ENCODE data around the gene CRISP3. TPM values are rescaled to one million over a fixed set of nuclear protein-coding genes. Genes with fewer than 3 reads are reported as not detected.

The CRISP3 gene
- total and polyA plus RNA-seq, 2 donors (not counting 1 experiment from before 2014, with no cell fraction given) = not detected

DNA sequence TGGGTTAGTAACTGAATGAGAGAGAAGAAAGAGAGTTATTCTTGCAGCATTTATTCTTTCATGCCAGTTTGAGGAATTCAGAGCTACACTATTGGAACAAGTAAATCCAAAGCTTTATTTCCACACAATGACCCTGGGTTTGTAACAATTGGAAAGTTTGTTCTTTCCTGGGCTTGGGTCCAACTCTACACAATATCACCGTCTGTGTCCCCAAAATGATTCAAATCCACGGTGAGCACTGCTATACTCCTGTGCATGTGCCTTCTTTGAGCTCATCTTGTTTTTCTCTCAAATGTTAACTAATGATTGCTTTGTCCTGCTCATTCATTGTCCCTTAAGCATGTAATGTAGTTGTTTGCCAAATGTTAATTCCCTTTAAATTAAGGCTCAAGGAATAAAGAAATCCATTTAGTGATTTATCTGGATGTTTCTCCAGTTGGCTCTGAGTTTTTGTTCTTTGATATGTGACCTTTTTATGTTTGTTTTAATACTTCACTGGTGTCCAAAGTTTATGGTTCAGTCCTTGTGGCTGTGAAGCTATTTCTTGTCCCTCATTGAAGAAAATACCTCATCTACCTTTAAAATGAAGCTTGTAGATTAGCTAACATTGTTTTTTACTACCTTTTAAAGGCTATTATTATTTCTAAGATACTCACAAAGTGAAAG is 20.5 kb upstream of the CRISP3 start:
- Histone ChIP-seq H3K9ac (ENCODE audit: low read length) (no peak overlapping the region), H3K4me3 (ENCODE audit: control extremely low read depth in 1 of 5, extremely low read depth in 1 of 5, insufficient read depth in 1 of 5, low read depth in 2 of 5, low read length in 4 of 5) (no peak overlapping the region), H3K36me3 (replicated peaks in 1 of 2; ENCODE audit: control extremely low read depth in 1 of 2, control insufficient read depth in 1 of 2, extremely low read depth in 1 of 2, insufficient read depth in 2 of 2, low read length in 1 of 2) (no peaks in the 10 kb centered on the region), H3K4me2 (replicated peaks; ENCODE audit: low read depth, low read length, poor library complexity, severe bottlenecking) (no peak overlapping the region), H3K4me1 (ENCODE audit: control insufficient read depth in 2 of 2, insufficient read depth in 2 of 2, low read length in 2 of 2) (no peaks in the 10 kb centered on the region), H3K79me2 (ENCODE audit: control insufficient read depth, insufficient read depth, low read length) (no peaks in the 10 kb centered on the region), H3K27me3 (replicated peaks in 1 of 4; ENCODE audit: control extremely low read depth in 1 of 4, control insufficient read depth in 3 of 4, insufficient read depth in 4 of 4, low read length in 3 of 4) (no peaks in the 10 kb centered on the region), H2AFZ (ENCODE audit: insufficient read depth, low read depth, low read length, poor library complexity, severe bottlenecking) (no peak overlapping the region), H4K20me1 (ENCODE audit: control insufficient read depth, insufficient read depth, low read length, poor library complexity, severe bottlenecking) (no peaks in the 10 kb centered on the region), H3K27ac (ENCODE audit: low read length in 2 of 2) (no peak overlapping the region), H3K9me3 (ENCODE audit: control extremely low read depth in 1 of 3, control insufficient read depth in 2 of 3, insufficient read depth in 1 of 3, low read length in 2 of 3) (no peaks in the 10 kb centered on the region)
- POLR2A ChIA-PET = no interaction called here
- H3K4me3 Mint-ChIP-seq = no peak overlapping the region
- WGBS (ENCODE audit: insufficient coverage) = 80% methylated on average over 1 of the region's 2 CpGs
- H3K9me3 Mint-ChIP-seq (ENCODE audit: insufficient read depth) = no peaks in the 10 kb centered on the region
- intact Hi-C loops (cut with micrococcal nuclease) = no loop called here
- DNase-seq = no peak
- TF ChIP-seq, protein P1, sequence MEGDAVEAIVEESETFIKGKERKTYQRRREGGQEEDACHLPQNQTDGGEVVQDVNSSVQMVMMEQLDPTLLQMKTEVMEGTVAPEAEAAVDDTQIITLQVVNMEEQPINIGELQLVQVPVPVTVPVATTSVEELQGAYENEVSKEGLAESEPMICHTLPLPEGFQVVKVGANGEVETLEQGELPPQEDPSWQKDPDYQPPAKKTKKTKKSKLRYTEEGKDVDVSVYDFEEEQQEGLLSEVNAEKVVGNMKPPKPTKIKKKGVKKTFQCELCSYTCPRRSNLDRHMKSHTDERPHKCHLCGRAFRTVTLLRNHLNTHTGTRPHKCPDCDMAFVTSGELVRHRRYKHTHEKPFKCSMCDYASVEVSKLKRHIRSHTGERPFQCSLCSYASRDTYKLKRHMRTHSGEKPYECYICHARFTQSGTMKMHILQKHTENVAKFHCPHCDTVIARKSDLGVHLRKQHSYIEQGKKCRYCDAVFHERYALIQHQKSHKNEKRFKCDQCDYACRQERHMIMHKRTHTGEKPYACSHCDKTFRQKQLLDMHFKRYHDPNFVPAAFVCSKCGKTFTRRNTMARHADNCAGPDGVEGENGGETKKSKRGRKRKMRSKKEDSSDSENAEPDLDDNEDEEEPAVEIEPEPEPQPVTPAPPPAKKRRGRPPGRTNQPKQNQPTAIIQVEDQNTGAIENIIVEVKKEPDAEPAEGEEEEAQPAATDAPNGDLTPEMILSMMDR (IDR thresholded peaks at IDR 0.05) = no peak
- no peak for TF ChIP-seq EZH2 (IDR thresholded peaks at IDR 0.05; ENCODE audit: borderline replicate concordance, insufficient read depth, low read depth, low read length, poor library complexity, severe bottlenecking)
- CTCF ChIA-PET = no interaction called here
- no peak overlapping the region for H3K27ac Mint-ChIP-seq
- no peaks in the 10 kb centered on the region for H3K27me3 Mint-ChIP-seq
- ATAC-seq (ENCODE audit: low read depth) = no peak
- no peaks in the 10 kb centered on the region for H3K4me1 Mint-ChIP-seq

DNA sequence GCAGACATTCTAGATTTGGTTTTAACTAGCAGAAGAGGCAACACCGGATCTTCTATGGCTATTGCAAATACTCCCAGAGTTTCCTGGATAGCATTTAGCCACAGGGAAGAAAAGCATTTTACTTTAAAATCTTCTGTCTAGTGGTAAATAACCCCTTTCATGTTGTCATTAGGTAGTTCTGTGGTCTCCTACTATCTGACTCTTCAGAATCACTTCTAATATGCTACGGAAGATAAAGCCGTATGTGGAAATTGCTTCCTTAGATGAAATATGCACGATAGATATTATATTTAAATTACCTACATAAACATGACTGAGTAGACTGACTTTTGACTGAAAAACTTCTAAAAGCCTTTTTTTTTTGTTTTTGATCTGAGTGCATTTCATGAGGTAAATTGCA is 759 bp downstream of the CRISP3 start:
- ChIA-PET CTCF (no interaction called here), POLR2A (no interaction called here)
- TF ChIP-seq, protein P1 (IDR thresholded peaks at IDR 0.05) = no peak
- no peak for TF ChIP-seq EZH2 (IDR thresholded peaks at IDR 0.05; ENCODE audit: borderline replicate concordance, insufficient read depth, low read depth, low read length, poor library complexity, severe bottlenecking)
- no peaks in the 10 kb centered on the region for H3K27me3 Mint-ChIP-seq
- Histone ChIP-seq H3K36me3 (replicated peaks in 1 of 2; ENCODE audit: control extremely low read depth in 1 of 2, control insufficient read depth in 1 of 2, extremely low read depth in 1 of 2, insufficient read depth in 2 of 2, low read length in 1 of 2) (no peaks in the 10 kb centered on the region), H3K27ac (ENCODE audit: low read length in 2 of 2) (no peak overlapping the region), H3K79me2 (ENCODE audit: control insufficient read depth, insufficient read depth, low read length) (no peaks in the 10 kb centered on the region), H3K4me1 (ENCODE audit: control insufficient read depth in 2 of 2, insufficient read depth in 2 of 2, low read length in 2 of 2) (no peaks in the 10 kb centered on the region), H3K4me3 (ENCODE audit: control extremely low read depth in 1 of 5, extremely low read depth in 1 of 5, insufficient read depth in 1 of 5, low read depth in 2 of 5, low read length in 4 of 5) (no peak overlapping the region), H2AFZ (ENCODE audit: insufficient read depth, low read depth, low read length, poor library complexity, severe bottlenecking) (no peak overlapping the region), H4K20me1 (ENCODE audit: control insufficient read depth, insufficient read depth, low read length, poor library complexity, severe bottlenecking) (no peaks in the 10 kb centered on the region), H3K4me2 (replicated peaks; ENCODE audit: low read depth, low read length, poor library complexity, severe bottlenecking) (no peak overlapping the region), H3K9ac (ENCODE audit: low read length) (no peak overlapping the region), H3K9me3 (ENCODE audit: control extremely low read depth in 1 of 3, control insufficient read depth in 2 of 3, insufficient read depth in 1 of 3, low read length in 2 of 3) (no peaks in the 10 kb centered on the region), H3K27me3 (replicated peaks in 1 of 4; ENCODE audit: control extremely low read depth in 1 of 4, control insufficient read depth in 3 of 4, insufficient read depth in 4 of 4, low read length in 3 of 4) (no peaks in the 10 kb centered on the region)
- no peaks in the 10 kb centered on the region for H3K4me1 Mint-ChIP-seq
- DNase-seq (no peak), ATAC-seq (ENCODE audit: low read depth) (no peak)
- H3K9me3 Mint-ChIP-seq (ENCODE audit: insufficient read depth) = peaks cover 2% of the 10 kb centered on the region
- no CpG with 5 or more reads among the region's 4 CpGs for WGBS (ENCODE audit: insufficient coverage)
- H3K27ac Mint-ChIP-seq = no peak overlapping the region
- intact Hi-C loops (cut with micrococcal nuclease) = no loop called here
- no peak overlapping the region for H3K4me3 Mint-ChIP-seq

Data from B cell (primary cell).